Fibroblast of lung (primary cell): ENCODE data around the gene HGFAC. TPM values are rescaled to one million over a fixed set of nuclear protein-coding genes. Genes with fewer than 3 reads are reported as not detected.

Source experiments
- DNase-seq, 2 donors: peaks; one replicate each; pipeline versions ENCODE4 v3.0.0 to v3.0.0-alpha.2; 2010; ENCODE audit warnings: low read depth in 2 of 2
- H2AFZ ChIP-seq: 2 replicates; pipeline ENCODE4 v1.5.1; 2012; ENCODE audit warnings: low read length, control low read depth, inconsistent platforms
- H3K27ac ChIP-seq: 2 replicates; pipeline ENCODE4 v1.5.1; 2011; ENCODE audit warnings: low read length, control low read depth; ENCODE audit not compliant: insufficient read depth
- H3K27me3 ChIP-seq: 2 replicates; pipeline ENCODE4 v1.5.1; 2011; ENCODE audit warnings: mild to moderate bottlenecking, low read length; ENCODE audit not compliant: control insufficient read depth, insufficient read depth
- H3K36me3 ChIP-seq: 2 replicates; pipeline ENCODE4 v1.5.1; 2011; ENCODE audit warnings: low read length; ENCODE audit not compliant: control insufficient read depth, insufficient read depth
- H3K4me1 ChIP-seq: 2 replicates; pipeline ENCODE4 v1.5.1; 2011; ENCODE audit warnings: low read length; ENCODE audit not compliant: control insufficient read depth, insufficient read depth; ENCODE audit errors: extremely low read depth
- H3K4me2 ChIP-seq: 2 replicates; pipeline ENCODE4 v1.5.1; 2011; ENCODE audit warnings: low read length, control low read depth; ENCODE audit not compliant: insufficient read depth; ENCODE audit errors: extremely low read depth
- H3K4me3 ChIP-seq, 4 experiments: fragments of 200-600 bp in 1 of 4; sonication (generic) in 1 of 4; replicated peaks in 1 of 4; 2 replicates each; pipeline ENCODE4 v1.5.1; 2011 to 2016; ENCODE audit warnings: low read length in 4 of 4, low read depth in 3 of 4, mild to moderate bottlenecking in 3 of 4, control low read depth in 2 of 4, inconsistent platforms in 1 of 4, mixed read lengths in 1 of 4; ENCODE audit not compliant: insufficient read depth in 1 of 4; ENCODE audit errors: control extremely low read depth in 1 of 4
- H3K79me2 ChIP-seq: 2 replicates; pipeline ENCODE4 v1.5.1; 2012; ENCODE audit warnings: mild to moderate bottlenecking, low read length, inconsistent platforms; ENCODE audit not compliant: control insufficient read depth, insufficient read depth
- H3K9ac ChIP-seq: 2 replicates; pipeline ENCODE4 v1.5.1; 2011; ENCODE audit warnings: mild to moderate bottlenecking, low read length, control low read depth; ENCODE audit not compliant: insufficient read depth
- H3K9me3 ChIP-seq: 2 replicates; pipeline ENCODE4 v1.5.1; 2012; ENCODE audit warnings: low read depth, low read length; ENCODE audit not compliant: control insufficient read depth, insufficient read depth
- H4K20me1 ChIP-seq: 2 replicates; pipeline ENCODE4 v1.5.1; 2011; ENCODE audit warnings: low read length; ENCODE audit not compliant: control insufficient read depth, insufficient read depth; ENCODE audit errors: extremely low read depth
- EZH2 ChIP-seq: IDR thresholded peaks from 2 replicates; pipeline ENCODE4 v1.5.1; 2012; ENCODE audit warnings: low read length, control low read depth, mild to moderate bottlenecking; ENCODE audit errors: missing control alignments
- polyA plus RNA-seq, 2 donors: library from polyadenylated mRNA; depleted of rRNA in 1 of 2; stranded (reverse) in 1 of 2; unstranded in 1 of 2; fragments of >200 nt; gene quantifications; 2 replicates each; pipeline ENCODE4 v1.2.1, GENCODE V29; 2011 to 2012; ENCODE audit warnings: missing spikeins in 1 of 2
- total RNA-seq: library from RNA; depleted of rRNA; stranded (reverse); fragments of >200 nt; gene quantifications from 2 replicates; pipeline ENCODE4 v1.2.1, GENCODE V29; 2014
- TF ChIP-seq, protein P1 (sequence below), 2 donors: IDR thresholded peaks in 1 of 2; conservative IDR thresholded peaks in 1 of 2; 1 replicate in 1 of 2; 2 replicates in 1 of 2; pipeline ENCODE4 v1.5.1; 2011 to 2012; ENCODE audit warnings: low read length in 2 of 2, control low read depth in 1 of 2, inconsistent platforms in 1 of 2, low read depth in 1 of 2, mild to moderate bottlenecking in 1 of 2

Gene HGFAC
- total and polyA plus RNA-seq, 2 donors (not counting 1 experiment from before 2014, with no cell fraction given), result 0.33 TPM; not detected in 1

DNA sequence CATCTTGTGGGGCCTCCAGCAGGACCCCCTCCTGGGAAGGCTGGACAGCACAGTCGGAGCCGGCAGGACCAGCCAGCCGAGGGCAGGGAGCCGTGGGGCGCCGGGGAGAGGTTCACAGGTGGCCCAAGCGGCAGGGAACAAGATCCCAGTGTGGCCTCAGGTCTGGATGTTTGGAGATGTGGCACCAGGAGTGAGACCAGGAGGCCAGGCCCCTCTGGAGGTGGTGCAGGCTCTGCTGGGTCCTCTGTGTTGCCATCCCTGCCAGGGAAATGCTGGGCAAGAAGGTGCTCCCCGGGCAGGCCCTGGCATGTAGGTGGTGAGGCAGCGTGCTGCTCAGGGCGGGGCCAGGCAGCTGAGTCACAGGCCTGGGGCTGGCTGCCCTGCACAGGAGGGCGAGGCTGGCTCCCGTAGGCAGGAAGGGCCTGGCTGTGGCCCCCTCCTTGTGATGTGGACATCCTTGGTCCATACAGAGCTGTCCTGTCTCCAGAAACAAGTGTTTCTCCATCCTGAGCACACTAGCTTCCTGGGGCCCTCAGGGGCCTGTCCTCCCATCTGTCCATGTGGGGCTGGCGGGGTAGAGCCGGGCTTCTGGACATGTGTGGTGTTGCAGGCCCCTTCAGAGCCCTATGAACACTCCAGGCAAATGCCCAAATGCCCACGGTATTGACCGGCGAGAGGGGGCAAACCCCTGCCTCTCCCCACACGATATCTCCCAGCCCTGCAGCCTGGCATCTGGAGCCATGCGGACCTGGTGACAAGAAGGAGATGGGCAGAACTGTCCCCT is 4.8 kb upstream of the HGFAC start:
- Histone ChIP-seq H4K20me1 (no peaks in the 10 kb centered on the region), H3K4me1 (no peaks in the 10 kb centered on the region), H3K36me3 (no peaks in the 10 kb centered on the region), H3K9me3 (no peaks in the 10 kb centered on the region), H3K4me3 (no peak overlapping the region), H3K27me3 (no peaks in the 10 kb centered on the region), H2AFZ (no peak overlapping the region), H3K79me2 (no peaks in the 10 kb centered on the region), H3K9ac (no peak overlapping the region), H3K4me2 (no peak overlapping the region), H3K27ac (peak overlapping the region; percentile 39)
- peak; percentile 39 to 63 for DNase-seq
- TF ChIP-seq EZH2, result no peak
- TF ChIP-seq, protein P1, sequence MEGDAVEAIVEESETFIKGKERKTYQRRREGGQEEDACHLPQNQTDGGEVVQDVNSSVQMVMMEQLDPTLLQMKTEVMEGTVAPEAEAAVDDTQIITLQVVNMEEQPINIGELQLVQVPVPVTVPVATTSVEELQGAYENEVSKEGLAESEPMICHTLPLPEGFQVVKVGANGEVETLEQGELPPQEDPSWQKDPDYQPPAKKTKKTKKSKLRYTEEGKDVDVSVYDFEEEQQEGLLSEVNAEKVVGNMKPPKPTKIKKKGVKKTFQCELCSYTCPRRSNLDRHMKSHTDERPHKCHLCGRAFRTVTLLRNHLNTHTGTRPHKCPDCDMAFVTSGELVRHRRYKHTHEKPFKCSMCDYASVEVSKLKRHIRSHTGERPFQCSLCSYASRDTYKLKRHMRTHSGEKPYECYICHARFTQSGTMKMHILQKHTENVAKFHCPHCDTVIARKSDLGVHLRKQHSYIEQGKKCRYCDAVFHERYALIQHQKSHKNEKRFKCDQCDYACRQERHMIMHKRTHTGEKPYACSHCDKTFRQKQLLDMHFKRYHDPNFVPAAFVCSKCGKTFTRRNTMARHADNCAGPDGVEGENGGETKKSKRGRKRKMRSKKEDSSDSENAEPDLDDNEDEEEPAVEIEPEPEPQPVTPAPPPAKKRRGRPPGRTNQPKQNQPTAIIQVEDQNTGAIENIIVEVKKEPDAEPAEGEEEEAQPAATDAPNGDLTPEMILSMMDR (conservative IDR thresholded peaks at IDR 0.05 in 1 of 2, IDR thresholded peaks at IDR 0.05 in 1 of 2; ENCODE audit: low read depth in 1 of 2, low read length in 2 of 2), result no peak

DNA sequence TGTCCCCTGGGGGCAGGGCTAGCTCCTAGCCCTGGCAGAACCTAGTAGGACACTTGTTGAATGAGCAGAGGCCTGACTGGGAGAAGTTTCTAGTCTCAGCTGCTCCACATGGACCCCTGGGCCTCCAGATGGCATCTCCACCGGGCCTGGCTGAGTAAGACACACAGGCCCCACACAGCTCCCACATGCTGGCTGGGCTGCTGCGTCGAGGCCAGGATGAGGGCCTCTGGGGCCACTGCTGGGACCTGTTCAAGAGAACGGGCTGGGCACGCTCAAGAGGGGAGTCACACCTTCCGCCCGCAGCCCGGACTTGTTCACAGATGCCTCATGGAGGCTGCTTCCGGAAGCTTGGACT is 4.2 kb upstream of the HGFAC start:
- no peaks in the 10 kb centered on the region for H3K36me3 ChIP-seq
- no peak overlapping the region for H2AFZ ChIP-seq
- H3K4me1 ChIP-seq, result no peaks in the 10 kb centered on the region
- DNase-seq, result no peak
- H3K9ac ChIP-seq, result no peak overlapping the region
- H3K9me3 ChIP-seq, result no peaks in the 10 kb centered on the region
- no peak overlapping the region for H3K4me2 ChIP-seq
- H3K4me3 ChIP-seq, result no peak overlapping the region
- TF ChIP-seq, protein P1 (conservative IDR thresholded peaks at IDR 0.05 in 1 of 2, IDR thresholded peaks at IDR 0.05 in 1 of 2; ENCODE audit: low read depth in 1 of 2, low read length in 2 of 2), result no peak
- no peak for TF ChIP-seq EZH2
- no peaks in the 10 kb centered on the region for H4K20me1 ChIP-seq
- H3K79me2 ChIP-seq, result no peaks in the 10 kb centered on the region
- no peak overlapping the region for H3K27ac ChIP-seq
- no peaks in the 10 kb centered on the region for H3K27me3 ChIP-seq

DNA sequence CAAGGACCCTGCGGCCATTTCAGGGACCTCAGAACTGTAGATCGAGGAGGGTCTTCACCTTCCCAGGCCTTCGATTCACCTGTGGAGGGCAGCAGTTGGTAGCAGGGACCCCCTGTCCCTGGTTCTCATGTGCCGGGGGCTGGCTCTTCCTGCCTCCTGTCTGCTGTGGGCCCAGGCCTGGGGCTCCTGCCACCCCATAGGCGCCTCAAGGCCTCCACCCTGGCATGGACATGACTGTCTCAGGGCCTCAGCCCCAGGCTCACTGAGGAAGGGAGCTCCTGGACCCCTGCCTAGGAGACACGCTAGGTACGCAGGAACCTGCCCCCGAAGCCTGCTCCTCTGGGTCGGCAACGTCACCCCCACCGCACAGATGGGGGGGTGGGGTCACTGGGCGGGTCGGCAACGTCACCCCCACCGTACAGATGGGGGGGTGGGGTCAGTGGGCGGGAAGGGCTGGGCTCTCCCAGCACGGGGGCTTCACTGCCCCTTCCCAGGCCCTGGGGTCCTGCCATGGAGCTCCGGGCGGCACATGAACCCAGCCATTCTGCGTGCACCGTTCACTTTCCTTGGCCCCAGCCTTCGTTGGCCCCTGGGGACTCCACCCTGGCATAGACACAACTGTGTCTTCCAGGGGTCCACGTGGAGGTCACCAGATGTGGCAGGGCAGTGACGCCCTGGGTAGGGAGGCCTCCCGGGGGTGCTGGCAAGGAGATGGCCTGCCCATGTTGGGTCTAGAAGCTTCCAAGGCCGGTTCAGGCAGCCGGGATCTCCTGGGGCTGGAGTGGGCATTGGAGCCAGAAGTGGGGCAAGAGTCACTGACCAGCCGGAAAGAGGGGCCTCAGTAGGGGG is 3.5 kb upstream of the HGFAC start:
- no peaks in the 10 kb centered on the region for H3K27me3 ChIP-seq
- H4K20me1 ChIP-seq, result no peaks in the 10 kb centered on the region
- H3K36me3 ChIP-seq, result no peaks in the 10 kb centered on the region
- TF ChIP-seq, protein P1 (conservative IDR thresholded peaks at IDR 0.05 in 1 of 2, IDR thresholded peaks at IDR 0.05 in 1 of 2; ENCODE audit: low read depth in 1 of 2, low read length in 2 of 2), result no peak
- no peak for TF ChIP-seq EZH2
- no peak overlapping the region for H3K4me2 ChIP-seq
- no peaks in the 10 kb centered on the region for H3K79me2 ChIP-seq
- H3K4me3 ChIP-seq, result no peak overlapping the region
- H3K27ac ChIP-seq, result no peak overlapping the region
- DNase-seq, result no peak
- no peaks in the 10 kb centered on the region for H3K9me3 ChIP-seq
- H2AFZ ChIP-seq, result no peak overlapping the region
- no peaks in the 10 kb centered on the region for H3K4me1 ChIP-seq
- H3K9ac ChIP-seq, result no peak overlapping the region
